Measurements from ENCODE around the gene IFITM5. TPM values are rescaled to one million over a fixed set of nuclear protein-coding genes. Genes with fewer than 3 reads are reported as not detected.

IFITM5 gene
- total and polyA plus RNA-seq, 9 of the 15 experiments (the other 6 are each of a cell fraction or from before 2014, with no cell fraction given) = 0.19 TPM; not detected in 8

DNA sequence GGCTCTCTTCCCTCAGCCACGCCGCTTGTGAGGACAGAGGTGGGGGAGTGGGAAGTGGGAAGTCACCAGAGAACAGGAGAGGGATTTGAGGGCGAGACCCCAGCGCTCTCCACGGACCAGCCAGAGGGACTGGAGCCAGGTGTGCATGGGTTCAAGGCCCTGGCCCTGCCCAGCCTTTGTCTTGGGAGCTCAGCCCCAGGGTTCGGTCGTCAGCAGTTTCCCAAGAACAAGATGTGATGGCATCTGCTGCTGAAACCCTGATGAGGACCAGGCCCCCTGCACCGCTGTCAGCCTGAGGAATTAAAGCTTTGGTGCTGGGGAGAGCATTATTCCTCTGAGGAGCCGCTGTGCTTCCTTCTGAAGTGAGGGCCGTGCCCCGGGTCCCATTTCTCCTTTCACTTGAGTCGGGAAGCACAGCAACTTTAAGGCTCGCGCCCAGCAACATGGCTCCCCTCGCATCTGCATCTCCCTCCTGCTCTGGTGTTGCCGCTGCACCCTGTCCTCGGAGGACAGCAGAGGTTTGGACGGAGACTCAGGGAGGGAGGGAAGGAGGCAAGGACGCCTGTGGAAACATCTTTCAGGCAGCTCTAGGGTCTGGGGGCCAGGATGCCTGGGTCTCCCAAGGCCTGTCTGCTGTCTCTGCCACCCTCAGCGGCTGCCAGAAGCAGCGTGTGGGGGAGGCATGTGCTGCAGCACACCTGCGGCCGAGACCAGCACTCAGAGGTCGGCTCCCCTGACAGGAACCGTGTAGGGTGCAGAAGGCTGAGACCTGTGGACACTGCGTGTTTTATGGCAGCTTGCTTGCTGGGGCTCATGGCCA is 3.8 kb downstream of the IFITM5 start:
- in situ Hi-C loops (cut with MboI) = no loop called here
- ATAC-seq = no peak
- 73% methylated on average over 22 of the region's 26 CpGs for WGBS (ENCODE audit: insufficient coverage, low coverage, missing lambda C conversion rate)
- BruUV-seq (replicated peaks) = TSS peak; percentile 27
- Histone ChIP-seq H3K27ac (ENCODE audit: extremely low read depth, low read depth, low read length) (no peak overlapping the region), H3K4me3 (no peak overlapping the region), H3K9me3 (replicated peaks; ENCODE audit: control insufficient read depth, insufficient read depth, low read depth, low read length) (no peaks in the 10 kb centered on the region), H3K27me3 (ENCODE audit: control insufficient read depth in 2 of 2, insufficient read depth in 2 of 2, low read length in 2 of 2) (no peaks in the 10 kb centered on the region), H3K36me3 (ENCODE audit: control insufficient read depth, insufficient read depth, low read length) (peaks cover 50% of the 10 kb centered on the region; the same call in 2 of the 3 replicates), H3K4me2 (ENCODE audit: insufficient read depth, low read length) (no peak overlapping the region), H3K4me1 (replicated peaks in 1 of 2; ENCODE audit: control insufficient read depth in 2 of 2, insufficient read depth in 2 of 2, low read length in 2 of 2) (peaks cover 19 to 93% of the 10 kb centered on the region in 2 experiments), H4K20me1 (replicated peaks; ENCODE audit: control insufficient read depth, insufficient read depth, low read length) (no peaks in the 10 kb centered on the region), H3K9ac (ENCODE audit: insufficient read depth in 1 of 2, low read depth in 2 of 2, low read length in 2 of 2) (peak overlapping the region in 1 of 2 experiments; percentile 81; a peak in 2 of 4 replicates), H2AFZ (ENCODE audit: low read depth, low read length) (no peak overlapping the region), H3K79me2 (ENCODE audit: control insufficient read depth, insufficient read depth, low read length) (0 out of 3 replicates have a peak, but pooled peaks cover 5% of the 10 kb centered on the region), H3K9me1 (ENCODE audit: control insufficient read depth, insufficient read depth, low read length) (no peaks in the 10 kb centered on the region)
- DNase-seq (ENCODE audit: extremely low read depth in 1 of 4, low spot score in 3 of 4) = no peak
- intact Hi-C loops (cut with micrococcal nuclease) = no loop called here
- POLR2A ChIA-PET = interaction anchor here (0.7 to 1.0 kb wide), 2 partner anchors 9 to 80 kb away, joined by 3 read pairs; no protein-coding TSS in a partner anchor
- CTCF ChIA-PET (ENCODE audit: low intra/inter-chr PET ratio) = no interaction called here
- FAIRE-seq = no peak
- TF ChIP-seq HCFC1 (IDR thresholded peaks at IDR 0.05; ENCODE audit: low read depth, low read length) (no peak), ZKSCAN8 (CRISPR knock-in tag; IDR thresholded peaks at IDR 0.05) (no peak), C11orf30 (IDR thresholded peaks at IDR 0.05; ENCODE audit: low read depth) (no peak), ZNF699 (CRISPR knock-in tag; IDR thresholded peaks at IDR 0.05; ENCODE audit: insufficient replicate concordance) (no peak), GTF2E2 (tag; IDR thresholded peaks at IDR 0.05) (no peak), ZNF347 (CRISPR knock-in tag; IDR thresholded peaks at IDR 0.05; ENCODE audit: low read depth) (no peak), EP400 (IDR thresholded peaks at IDR 0.05) (no peak), SMARCB1 (IDR thresholded peaks at IDR 0.05; ENCODE audit: insufficient read length, low read depth) (no peak), RBM15 (IDR thresholded peaks at IDR 0.05; ENCODE audit: insufficient read depth, low read length) (no peak), DMBX1 (CRISPR knock-in tag; IDR thresholded peaks at IDR 0.05; ENCODE audit: borderline replicate concordance) (no peak), NCOA2 (IDR thresholded peaks at IDR 0.05; ENCODE audit: partially characterized antibody in 2 of 2) (no peak)
- TF ChIP-seq, protein P1, sequence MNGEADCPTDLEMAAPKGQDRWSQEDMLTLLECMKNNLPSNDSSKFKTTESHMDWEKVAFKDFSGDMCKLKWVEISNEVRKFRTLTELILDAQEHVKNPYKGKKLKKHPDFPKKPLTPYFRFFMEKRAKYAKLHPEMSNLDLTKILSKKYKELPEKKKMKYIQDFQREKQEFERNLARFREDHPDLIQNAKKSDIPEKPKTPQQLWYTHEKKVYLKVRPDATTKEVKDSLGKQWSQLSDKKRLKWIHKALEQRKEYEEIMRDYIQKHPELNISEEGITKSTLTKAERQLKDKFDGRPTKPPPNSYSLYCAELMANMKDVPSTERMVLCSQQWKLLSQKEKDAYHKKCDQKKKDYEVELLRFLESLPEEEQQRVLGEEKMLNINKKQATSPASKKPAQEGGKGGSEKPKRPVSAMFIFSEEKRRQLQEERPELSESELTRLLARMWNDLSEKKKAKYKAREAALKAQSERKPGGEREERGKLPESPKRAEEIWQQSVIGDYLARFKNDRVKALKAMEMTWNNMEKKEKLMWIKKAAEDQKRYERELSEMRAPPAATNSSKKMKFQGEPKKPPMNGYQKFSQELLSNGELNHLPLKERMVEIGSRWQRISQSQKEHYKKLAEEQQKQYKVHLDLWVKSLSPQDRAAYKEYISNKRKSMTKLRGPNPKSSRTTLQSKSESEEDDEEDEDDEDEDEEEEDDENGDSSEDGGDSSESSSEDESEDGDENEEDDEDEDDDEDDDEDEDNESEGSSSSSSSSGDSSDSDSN (IDR thresholded peaks at IDR 0.05; ENCODE audit: borderline replicate concordance in 1 of 2, low read depth in 2 of 2, low read length in 2 of 2) = no peak
- TF ChIP-seq, protein P2, sequence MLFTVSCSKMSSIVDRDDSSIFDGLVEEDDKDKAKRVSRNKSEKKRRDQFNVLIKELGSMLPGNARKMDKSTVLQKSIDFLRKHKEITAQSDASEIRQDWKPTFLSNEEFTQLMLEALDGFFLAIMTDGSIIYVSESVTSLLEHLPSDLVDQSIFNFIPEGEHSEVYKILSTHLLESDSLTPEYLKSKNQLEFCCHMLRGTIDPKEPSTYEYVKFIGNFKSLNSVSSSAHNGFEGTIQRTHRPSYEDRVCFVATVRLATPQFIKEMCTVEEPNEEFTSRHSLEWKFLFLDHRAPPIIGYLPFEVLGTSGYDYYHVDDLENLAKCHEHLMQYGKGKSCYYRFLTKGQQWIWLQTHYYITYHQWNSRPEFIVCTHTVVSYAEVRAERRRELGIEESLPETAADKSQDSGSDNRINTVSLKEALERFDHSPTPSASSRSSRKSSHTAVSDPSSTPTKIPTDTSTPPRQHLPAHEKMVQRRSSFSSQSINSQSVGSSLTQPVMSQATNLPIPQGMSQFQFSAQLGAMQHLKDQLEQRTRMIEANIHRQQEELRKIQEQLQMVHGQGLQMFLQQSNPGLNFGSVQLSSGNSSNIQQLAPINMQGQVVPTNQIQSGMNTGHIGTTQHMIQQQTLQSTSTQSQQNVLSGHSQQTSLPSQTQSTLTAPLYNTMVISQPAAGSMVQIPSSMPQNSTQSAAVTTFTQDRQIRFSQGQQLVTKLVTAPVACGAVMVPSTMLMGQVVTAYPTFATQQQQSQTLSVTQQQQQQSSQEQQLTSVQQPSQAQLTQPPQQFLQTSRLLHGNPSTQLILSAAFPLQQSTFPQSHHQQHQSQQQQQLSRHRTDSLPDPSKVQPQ (CRISPR knock-in tag; IDR thresholded peaks at IDR 0.05; ENCODE audit: borderline replicate concordance) = no peak
- TF ChIP-seq, protein P3, sequence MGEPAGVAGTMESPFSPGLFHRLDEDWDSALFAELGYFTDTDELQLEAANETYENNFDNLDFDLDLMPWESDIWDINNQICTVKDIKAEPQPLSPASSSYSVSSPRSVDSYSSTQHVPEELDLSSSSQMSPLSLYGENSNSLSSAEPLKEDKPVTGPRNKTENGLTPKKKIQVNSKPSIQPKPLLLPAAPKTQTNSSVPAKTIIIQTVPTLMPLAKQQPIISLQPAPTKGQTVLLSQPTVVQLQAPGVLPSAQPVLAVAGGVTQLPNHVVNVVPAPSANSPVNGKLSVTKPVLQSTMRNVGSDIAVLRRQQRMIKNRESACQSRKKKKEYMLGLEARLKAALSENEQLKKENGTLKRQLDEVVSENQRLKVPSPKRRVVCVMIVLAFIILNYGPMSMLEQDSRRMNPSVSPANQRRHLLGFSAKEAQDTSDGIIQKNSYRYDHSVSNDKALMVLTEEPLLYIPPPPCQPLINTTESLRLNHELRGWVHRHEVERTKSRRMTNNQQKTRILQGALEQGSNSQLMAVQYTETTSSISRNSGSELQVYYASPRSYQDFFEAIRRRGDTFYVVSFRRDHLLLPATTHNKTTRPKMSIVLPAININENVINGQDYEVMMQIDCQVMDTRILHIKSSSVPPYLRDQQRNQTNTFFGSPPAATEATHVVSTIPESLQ (CRISPR knock-in tag; IDR thresholded peaks at IDR 0.05) = no peak

Measured in K562 (cell line).